WTC11 (cell line): ENCODE results near the gene FBH1. TPM values are rescaled to one million over a fixed set of nuclear protein-coding genes. Genes with fewer than 3 reads are reported as not detected.
A peak's percentile ranks its signal among the peaks of the same experiment; 100 is the strongest.
"Not testable (repeated sequence)": the region's sequence is repeated elsewhere in the genome, so short reads cannot be mapped to it uniquely, and the experiment has no call there.

ENCODE experiments used
- ATAC-seq: fragments of 200-7000 bp; cut with Tn5 transposase; 2 replicates; pipeline ENCODE4 v1.10.0; 2021; ENCODE audit warnings: mild to moderate bottlenecking, moderate library complexity
- CTCF ChIA-PET: fragments of 300-600 bp; sonication (Branson Sonifier 250); formaldehyde crosslinking; loops from one replicate; lab custom pipeline; 2021; ENCODE audit warnings: antibody characterized with exemption; lab: Charles Lee
- POLR2A ChIA-PET: fragments of 350-600 bp; sonication (Branson Sonifier 250); formaldehyde crosslinking; loops from one replicate; lab custom pipeline; 2021; ENCODE audit warnings: antibody characterized with exemption; lab: Charles Lee
- DNase-seq: peaks from one replicate; pipeline ENCODE4 v3.0.0; 2021; ENCODE audit warnings: low spot score
- H3K27ac Mint-ChIP-seq: 2 replicates; pipeline ENCODE4 v1.8.0; 2021; ENCODE audit warnings: mixed read lengths
- H3K27me3 Mint-ChIP-seq: 2 replicates; pipeline ENCODE4 v1.8.0; 2021; ENCODE audit warnings: low read depth, mild to moderate bottlenecking, moderate library complexity, mixed read lengths
- H3K36me3 Mint-ChIP-seq: 2 replicates; pipeline ENCODE4 v1.8.0; 2021; ENCODE audit warnings: mixed read lengths
- H3K4me1 Mint-ChIP-seq: 2 replicates; pipeline ENCODE4 v1.8.0; 2022; ENCODE audit warnings: mixed read lengths
- H3K4me3 Mint-ChIP-seq: 2 replicates; pipeline ENCODE4 v1.8.0; 2021; ENCODE audit warnings: mild to moderate bottlenecking, moderate library complexity, mixed read lengths
- H3K9me3 Mint-ChIP-seq: 2 replicates; pipeline ENCODE4 v1.8.0; 2021; ENCODE audit warnings: mixed read lengths
- AFF4 ChIP-seq: sonication (generic); formaldehyde crosslinking; IDR thresholded peaks from 2 replicates; pipeline ENCODE4 v1.8.1; 2023; ENCODE audit warnings: mild to moderate bottlenecking, missing genetic modification reagents, borderline replicate concordance
- ARID4B ChIP-seq: sonication (generic); formaldehyde crosslinking; IDR thresholded peaks from 2 replicates; pipeline ENCODE4 v1.8.0; 2023; ENCODE audit warnings: missing genetic modification reagents, mild to moderate bottlenecking, borderline replicate concordance
- FOXK1 ChIP-seq: sonication (generic); formaldehyde crosslinking; IDR thresholded peaks from 2 replicates; pipeline ENCODE4 v1.8.0; 2022; ENCODE audit warnings: mild to moderate bottlenecking, moderate library complexity, missing genetic modification reagents
- GABPB1 ChIP-seq: sonication (generic); formaldehyde crosslinking; IDR thresholded peaks from 2 replicates; pipeline ENCODE4 v1.8.1; 2023; ENCODE audit warnings: mild to moderate bottlenecking, missing genetic modification reagents
- MYBL2 ChIP-seq: sonication (generic); formaldehyde crosslinking; IDR thresholded peaks from 2 replicates; pipeline ENCODE4 v1.8.1; 2023; ENCODE audit warnings: mild to moderate bottlenecking, moderate library complexity, missing genetic modification reagents
- NR1H2 ChIP-seq: sonication (generic); formaldehyde crosslinking; IDR thresholded peaks from 2 replicates; pipeline ENCODE4 v1.9.0; 2021; ENCODE audit warnings: mild to moderate bottlenecking, moderate library complexity, missing genetic modification reagents
- ZNF232 ChIP-seq: sonication (generic); formaldehyde crosslinking; IDR thresholded peaks from 2 replicates; pipeline ENCODE4 v1.8.0; 2022; ENCODE audit warnings: mild to moderate bottlenecking, missing genetic modification reagents
- ZNF416 ChIP-seq: fragments of 250-450 bp; sonication (Bioruptor Pico); IDR thresholded peaks from 2 replicates; pipeline ENCODE4 v1.9.0; 2021; ENCODE audit warnings: mild to moderate bottlenecking, inconsistent platforms
- total RNA-seq: library from RNA; stranded (reverse); gene quantifications from 3 replicates; pipeline ENCODE4 v1.2.3, GENCODE V29; 2021
- TF ChIP-seq, protein P1 (sequence below): fragments of 250-450 bp; sonication (Bioruptor Pico); conservative IDR thresholded peaks from 2 replicates; pipeline ENCODE4 v1.9.0; 2021; ENCODE audit warnings: mild to moderate bottlenecking

Gene FBH1
- total RNA-seq, 1 experiment from 2014 or later, result 66.8 TPM

- Mint-ChIP-seq H3K9me3 (no peaks in the 10 kb centered on the region), H3K4me3 (no peak overlapping the region), H3K27ac (no peak overlapping the region), H3K36me3 (no peaks in the 10 kb centered on the region), H3K27me3 (no peaks in the 10 kb centered on the region), H3K4me1 (peaks cover 36% of the 10 kb centered on the region)
- TF ChIP-seq, protein P1, sequence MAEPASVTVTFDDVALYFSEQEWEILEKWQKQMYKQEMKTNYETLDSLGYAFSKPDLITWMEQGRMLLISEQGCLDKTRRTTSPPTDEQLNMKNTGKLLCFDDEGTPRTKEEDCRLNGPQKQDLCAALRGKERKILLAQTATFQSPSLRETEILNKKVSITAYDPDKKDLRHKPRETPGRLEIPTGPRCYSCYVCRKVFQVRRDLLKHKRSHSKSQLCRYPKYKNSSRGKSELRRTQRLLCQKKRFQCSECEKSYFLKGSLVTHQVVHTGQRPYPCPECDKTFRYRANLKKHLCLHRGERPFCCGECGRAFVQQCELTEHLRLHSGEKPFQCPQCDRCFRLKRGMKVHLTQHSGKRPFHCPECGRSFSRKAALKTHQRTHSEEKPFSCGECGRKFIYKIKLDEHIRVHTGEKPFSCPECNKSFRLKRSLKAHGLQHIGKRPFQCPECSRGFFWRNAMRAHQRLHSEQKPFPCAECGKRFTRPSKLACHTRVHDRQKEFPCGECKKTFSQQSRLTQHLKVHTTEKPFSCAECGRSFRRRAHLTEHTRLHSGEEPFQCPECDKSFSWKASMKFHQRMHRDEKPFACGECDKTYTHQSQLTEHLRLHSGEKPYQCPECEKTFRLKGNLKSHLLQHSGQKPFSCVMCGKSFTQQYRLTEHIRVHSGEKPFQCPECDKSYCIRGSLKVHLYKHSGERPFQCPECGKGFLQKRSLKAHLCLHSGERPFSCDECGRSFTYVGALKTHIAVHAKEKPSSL (CRISPR knock-in tag), result no peak
- TF ChIP-seq MYBL2 (no peak), NR1H2 (CRISPR knock-in tag) (no peak), GABPB1 (CRISPR knock-in tag) (0 out of 2 replicates have a peak, but pooled peaks have one; percentile 14), AFF4 (no peak), ZNF416 (CRISPR knock-in tag) (no peak), ZNF232 (no peak)
- ChIA-PET POLR2A (no interaction called here), CTCF (interaction anchor here (0.5 to 1.1 kb wide), 2 partner anchors 140 to 417 kb away, joined by 3 to 4 read pairs; no protein-coding TSS in a partner anchor)
- DNase-seq, result no peak
- no peak for ATAC-seq
These were observed 55.7 kb downstream of the FBH1 start for GRCh38 chr10:5945561-5946418.

- H3K9me3 Mint-ChIP-seq, H3K27ac Mint-ChIP-seq, H3K36me3 Mint-ChIP-seq, DNase-seq, ATAC-seq, H3K4me3 Mint-ChIP-seq, CTCF ChIA-PET, POLR2A ChIA-PET, H3K27me3 Mint-ChIP-seq: not testable (repeated sequence)
- peaks cover 36% of the 10 kb centered on the region for H3K4me1 Mint-ChIP-seq
These were observed 56.4 kb downstream of the FBH1 start for GRCh38 chr10:5946419-5946775.

- POLR2A ChIA-PET, result no interaction called here
- Mint-ChIP-seq H3K4me3 (no peak overlapping the region), H3K27ac (no peak overlapping the region), H3K36me3 (no peaks in the 10 kb centered on the region), H3K27me3 (no peaks in the 10 kb centered on the region), H3K9me3 (no peaks in the 10 kb centered on the region), H3K4me1 (peaks cover 36% of the 10 kb centered on the region)
- TF ChIP-seq FOXK1 (no peak), ARID4B (no peak)
- no peak for DNase-seq
- ATAC-seq, result no peak
- CTCF ChIA-PET, result interaction anchor here (0.6 kb wide), 2 partner anchors 29 to 152 kb away, joined by 3 to 4 read pairs; no protein-coding TSS in a partner anchor
These were observed 56.7 kb downstream of the FBH1 start for GRCh38 chr10:5946786-5947185.
